Measurements from ENCODE around the gene SP5. TPM values are rescaled to one million over a fixed set of nuclear protein-coding genes. Genes with fewer than 3 reads are reported as not detected.

The SP5 gene
- total and polyA plus RNA-seq, 4 donors: 0.05 to 1.6 (median 1.2) TPM

- no peak overlapping the region for H3K4me3 ChIP-seq (ENCODE audit: low read depth in 1 of 3, low read length in 3 of 3)
- WGBS: 65% methylated on average over 18 of the region's 18 CpGs
- no peaks in the 10 kb centered on the region for H3K27me3 ChIP-seq (ENCODE audit: control insufficient read depth in 4 of 4, insufficient read depth in 4 of 4, low read length in 3 of 4)
- no peak for TF ChIP-seq JUND (IDR thresholded peaks at IDR 0.05)
- no peak for TF ChIP-seq ATF3 (IDR thresholded peaks at IDR 0.05)
- no peak for TF ChIP-seq RAD21 (IDR thresholded peaks at IDR 0.05)
- no peak for TF ChIP-seq FOXA2 (IDR thresholded peaks at IDR 0.05)
- TF ChIP-seq CTCF (IDR thresholded peaks at IDR 0.05; ENCODE audit: low read depth, low read length, missing input control): no peak
- TF ChIP-seq YY1 (IDR thresholded peaks at IDR 0.05): no peak
- TF ChIP-seq HNF4A (conservative IDR thresholded peaks at IDR 0.05): no peak
- no peak for TF ChIP-seq SP1 (IDR thresholded peaks at IDR 0.05)
- TF ChIP-seq MAX (IDR thresholded peaks at IDR 0.05): no peak
- no peak for TF ChIP-seq GABPA (IDR thresholded peaks at IDR 0.05 in 1 of 2, conservative IDR thresholded peaks at IDR 0.05 in 1 of 2)
- no peak for TF ChIP-seq EGR1 (IDR thresholded peaks at IDR 0.05; ENCODE audit: low read depth in 2 of 2)
- no peak for TF ChIP-seq TAF1 (conservative IDR thresholded peaks at IDR 0.05)
- TF ChIP-seq REST (IDR thresholded peaks at IDR 0.05): no peak
- no peak for TF ChIP-seq ZBTB33 (IDR thresholded peaks at IDR 0.05)
- no peak for TF ChIP-seq HNF4G (IDR thresholded peaks at IDR 0.05)
- TF ChIP-seq NR2F2 (IDR thresholded peaks at IDR 0.05): no peak
- no peak overlapping the region for H3K27ac ChIP-seq (ENCODE audit: low read depth in 1 of 2, low read length in 2 of 2)
- H3K9me3 ChIP-seq (ENCODE audit: control insufficient read depth in 4 of 4, low read length in 3 of 4): no peaks in the 10 kb centered on the region
- no peak for DNase-seq (ENCODE audit: low spot score)
- H3K36me3 ChIP-seq (ENCODE audit: control insufficient read depth in 4 of 4, insufficient read depth in 3 of 4, low read depth in 1 of 4, low read length in 3 of 4): peaks cover 0 to 2% (median 0%) of the 10 kb centered on the region in 4 donors
- peaks cover 10 to 38% (median 22%) of the 10 kb centered on the region in 4 donors for H3K4me1 ChIP-seq (ENCODE audit: control insufficient read depth in 4 of 4, insufficient read depth in 4 of 4, low read length in 3 of 4)
- no peak overlapping the region for H3K9ac ChIP-seq (ENCODE audit: low read depth in 1 of 2, low read length in 2 of 2)
These were observed 3.0 kb downstream of the SP5 start for GRCh38 chr2:170717991-170718589.

Measured in liver (tissue), 9 donors.